Tibial artery (tissue), 4 donors: ENCODE results near the gene ACSL6.

Source experiments
- DNase-seq, 2 donors: peaks; one replicate each; pipeline ENCODE4 v3.0.0-alpha.2; 2019
- H3K27ac ChIP-seq, 2 donors: fragments of 200-600 bp; sonication (generic) in 1 of 2; 1 replicate in 1 of 2; 2 replicates in 1 of 2; pipeline ENCODE4 v1.5.1; 2018 to 2019; ENCODE audit warnings: mild to moderate bottlenecking in 1 of 2
- H3K27me3 ChIP-seq, 2 donors: fragments of 200-600 bp; sonication (generic) in 1 of 2; one replicate each; pipeline versions ENCODE4 v1.5.1 to v1.6.0; 2016 to 2019
- H3K36me3 ChIP-seq, 3 donors: fragments of 200-600 bp; sonication (generic) in 2 of 3; one replicate each; pipeline ENCODE4 v1.5.1; 2016 to 2019; ENCODE audit warnings: mild to moderate bottlenecking in 2 of 3
- H3K4me1 ChIP-seq, 4 donors: fragments of 200-600 bp; sonication (generic) in 2 of 4; 1 replicate in 3 of 4; 2 replicates in 1 of 4; pipeline ENCODE4 v1.5.1; 2016 to 2019
- H3K4me3 ChIP-seq, 2 donors: fragments of 200-600 bp; sonication (generic) in 1 of 2; 1 replicate in 1 of 2; 2 replicates in 1 of 2; pipeline ENCODE4 v1.5.1; 2018 to 2019; ENCODE audit warnings: mild to moderate bottlenecking in 2 of 2
- H3K9me3 ChIP-seq, 3 donors: fragments of 200-600 bp; sonication (generic) in 1 of 3; one replicate each; pipeline ENCODE4 v1.5.1; 2016 to 2019
- intact Hi-C: fragments of 100-400 bp; cut with DNase I; formaldehyde crosslinking; loops from one replicate; pipeline ENCODE4 v1.15.0; 2023; ENCODE audit warnings: low total_unique reads
- TF ChIP-seq, protein P1 (sequence below), 2 experiments: fragments of 200-600 bp in 1 of 2; fragments of 450-650 bp in 1 of 2; IDR thresholded peaks; one replicate each; pipeline ENCODE4 v1.5.1; 2017 to 2019; ENCODE audit warnings: antibody characterized with exemption in 2 of 2, mild to moderate bottlenecking in 1 of 2, moderate library complexity in 1 of 2

ACSL6 gene

DNA sequence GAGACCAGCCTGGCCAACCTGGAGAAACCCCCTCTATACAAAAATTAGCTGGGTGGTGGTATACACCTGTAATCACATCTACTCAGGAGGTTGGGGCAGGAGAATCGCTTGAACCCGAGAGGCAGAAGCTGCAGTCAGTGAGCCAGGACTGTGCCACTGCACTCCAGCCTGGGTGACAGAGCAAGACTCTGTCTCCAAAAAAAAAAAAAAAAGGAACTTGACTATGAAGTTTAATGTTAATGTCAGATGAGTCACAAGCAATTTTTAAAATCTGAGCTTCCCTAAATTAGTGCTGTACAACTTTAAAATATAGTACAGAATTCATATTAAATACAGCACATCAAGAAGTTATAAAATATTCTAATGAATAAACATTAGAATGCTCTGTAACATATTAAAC, 67.5 kb downstream of the ACSL6 start:
- DNase-seq = no peak
- Histone ChIP-seq H3K4me1 (no peaks in the 10 kb centered on the region), H3K9me3 (no peaks in the 10 kb centered on the region), H3K36me3 (no peaks in the 10 kb centered on the region), H3K27me3 (no peaks in the 10 kb centered on the region), H3K27ac (no peak overlapping the region), H3K4me3 (no peak overlapping the region)
- TF ChIP-seq, protein P1, sequence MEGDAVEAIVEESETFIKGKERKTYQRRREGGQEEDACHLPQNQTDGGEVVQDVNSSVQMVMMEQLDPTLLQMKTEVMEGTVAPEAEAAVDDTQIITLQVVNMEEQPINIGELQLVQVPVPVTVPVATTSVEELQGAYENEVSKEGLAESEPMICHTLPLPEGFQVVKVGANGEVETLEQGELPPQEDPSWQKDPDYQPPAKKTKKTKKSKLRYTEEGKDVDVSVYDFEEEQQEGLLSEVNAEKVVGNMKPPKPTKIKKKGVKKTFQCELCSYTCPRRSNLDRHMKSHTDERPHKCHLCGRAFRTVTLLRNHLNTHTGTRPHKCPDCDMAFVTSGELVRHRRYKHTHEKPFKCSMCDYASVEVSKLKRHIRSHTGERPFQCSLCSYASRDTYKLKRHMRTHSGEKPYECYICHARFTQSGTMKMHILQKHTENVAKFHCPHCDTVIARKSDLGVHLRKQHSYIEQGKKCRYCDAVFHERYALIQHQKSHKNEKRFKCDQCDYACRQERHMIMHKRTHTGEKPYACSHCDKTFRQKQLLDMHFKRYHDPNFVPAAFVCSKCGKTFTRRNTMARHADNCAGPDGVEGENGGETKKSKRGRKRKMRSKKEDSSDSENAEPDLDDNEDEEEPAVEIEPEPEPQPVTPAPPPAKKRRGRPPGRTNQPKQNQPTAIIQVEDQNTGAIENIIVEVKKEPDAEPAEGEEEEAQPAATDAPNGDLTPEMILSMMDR (IDR thresholded peaks at IDR 0.05) = no peak
- intact Hi-C loops = no loop called here

DNA sequence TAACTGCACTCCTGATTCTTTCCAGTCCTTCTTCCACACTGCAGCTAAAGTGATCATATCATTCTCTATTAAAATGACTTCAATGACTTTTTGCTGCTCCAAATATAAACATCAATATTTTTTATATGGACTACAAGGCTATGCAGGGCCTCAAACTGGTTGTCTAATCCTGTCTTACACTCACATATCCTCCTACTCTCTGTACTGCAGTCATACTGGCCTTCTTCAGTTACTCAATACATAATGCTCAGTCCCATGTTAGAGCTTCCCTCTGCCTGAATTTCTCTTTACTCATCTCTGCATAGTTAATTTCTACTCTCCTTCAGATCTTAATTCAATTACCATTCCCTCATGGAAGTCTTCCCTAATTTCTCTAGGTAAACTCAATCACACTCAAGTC, 69.4 kb downstream of the ACSL6 start:
- no peak for DNase-seq
- Histone ChIP-seq H3K4me3 (no peak overlapping the region), H3K27me3 (no peaks in the 10 kb centered on the region), H3K9me3 (no peaks in the 10 kb centered on the region), H3K27ac (no peak overlapping the region), H3K4me1 (no peaks in the 10 kb centered on the region), H3K36me3 (no peaks in the 10 kb centered on the region)
- TF ChIP-seq, protein P1 (IDR thresholded peaks at IDR 0.05) = no peak
- intact Hi-C loops = no loop called here

DNA sequence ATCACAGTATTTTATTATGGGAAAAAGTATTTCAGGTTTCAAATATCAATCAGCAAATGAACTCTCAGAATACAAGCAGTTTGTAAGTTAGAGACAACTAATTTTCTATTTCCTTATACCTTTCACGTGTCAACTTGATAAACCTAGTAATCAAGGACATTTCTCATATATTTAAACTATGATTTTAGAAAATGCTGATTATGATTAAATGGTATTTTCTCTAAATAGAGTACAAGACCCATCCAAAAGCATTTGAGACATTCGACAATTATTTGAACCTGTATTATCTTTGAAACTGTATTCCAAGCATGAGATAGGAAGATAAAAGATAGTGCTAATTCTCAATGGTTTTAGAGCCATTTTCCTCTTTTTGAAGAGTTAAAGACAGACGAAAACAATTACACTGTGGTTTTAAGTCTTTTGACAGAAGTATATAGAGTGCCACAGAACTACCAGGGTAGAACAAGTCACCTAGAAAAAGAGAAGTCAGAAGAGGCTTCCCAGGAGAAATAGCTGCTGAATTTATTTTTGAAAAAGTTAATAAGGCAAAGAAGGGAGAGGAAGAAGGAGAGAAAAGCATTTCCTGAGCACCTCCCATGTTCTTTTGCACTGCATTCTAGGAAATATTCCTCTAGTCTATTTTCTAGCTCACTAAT, 71.6 kb downstream of the ACSL6 start:
- H3K27me3 ChIP-seq = no peaks in the 10 kb centered on the region
- no peak for DNase-seq
- intact Hi-C loops = no loop called here
- H3K9me3 ChIP-seq = no peaks in the 10 kb centered on the region
- no peak overlapping the region for H3K4me3 ChIP-seq
- H3K36me3 ChIP-seq = no peaks in the 10 kb centered on the region
- H3K4me1 ChIP-seq = no peaks in the 10 kb centered on the region
- TF ChIP-seq, protein P1 (IDR thresholded peaks at IDR 0.05) = no peak
- no peak overlapping the region for H3K27ac ChIP-seq

DNA sequence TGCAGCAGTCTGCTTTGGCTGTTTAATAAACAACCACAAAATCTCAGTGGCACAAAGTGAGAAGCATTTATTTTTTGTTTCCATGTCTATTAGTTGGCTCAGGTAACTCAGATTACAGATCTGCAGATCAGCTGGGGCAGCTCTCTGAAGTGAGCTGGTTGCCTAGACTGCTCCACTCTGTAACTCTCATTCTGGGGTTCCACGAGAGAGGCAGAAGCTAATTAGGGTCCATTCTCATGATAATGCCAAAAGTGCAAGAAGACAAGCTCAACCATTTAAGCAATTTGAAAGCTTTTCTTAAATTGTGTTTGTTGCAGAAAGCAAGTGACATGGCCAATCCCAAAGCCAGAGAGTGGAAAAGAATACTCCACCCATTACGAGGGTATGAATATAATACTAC, 79.2 kb downstream of the ACSL6 start:
- Histone ChIP-seq H3K4me1 (no peaks in the 10 kb centered on the region), H3K27me3 (no peaks in the 10 kb centered on the region), H3K4me3 (no peak overlapping the region), H3K36me3 (no peaks in the 10 kb centered on the region), H3K27ac (no peak overlapping the region), H3K9me3 (peaks cover 6 to 23% (median 18%) of the 10 kb centered on the region in 3 donors)
- intact Hi-C loops = no loop called here
- TF ChIP-seq, protein P1 (IDR thresholded peaks at IDR 0.05) = no peak
- no peak for DNase-seq

DNA sequence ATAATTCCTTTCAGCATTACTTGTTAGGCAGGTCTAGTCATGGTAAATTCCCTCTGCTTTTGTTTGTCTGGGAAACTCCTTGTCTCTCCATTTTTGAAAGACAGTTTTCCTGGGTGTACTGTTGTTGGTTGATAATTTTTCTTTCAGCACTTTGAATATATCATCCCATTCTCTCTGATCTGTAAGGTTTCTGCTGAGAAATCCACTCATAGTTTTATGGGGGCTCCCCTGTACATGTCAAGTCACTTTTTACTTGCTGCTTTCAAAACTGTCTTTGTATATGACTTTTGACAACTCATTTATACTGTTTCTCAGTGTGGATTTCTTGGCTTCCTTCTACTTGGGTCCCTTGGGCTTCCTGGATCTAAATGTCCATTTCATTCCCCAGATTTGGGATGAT, 82.5 kb downstream of the ACSL6 start:
- intact Hi-C loops = no loop called here
- DNase-seq = no peak
- no peaks in the 10 kb centered on the region for H3K4me1 ChIP-seq
- no peaks in the 10 kb centered on the region for H3K36me3 ChIP-seq
- H3K27me3 ChIP-seq = no peaks in the 10 kb centered on the region
- H3K4me3 ChIP-seq = no peak overlapping the region
- TF ChIP-seq, protein P1 (IDR thresholded peaks at IDR 0.05) = no peak
- H3K9me3 ChIP-seq = peaks cover 6 to 23% (median 23%) of the 10 kb centered on the region in 3 donors
- no peak overlapping the region for H3K27ac ChIP-seq

DNA sequence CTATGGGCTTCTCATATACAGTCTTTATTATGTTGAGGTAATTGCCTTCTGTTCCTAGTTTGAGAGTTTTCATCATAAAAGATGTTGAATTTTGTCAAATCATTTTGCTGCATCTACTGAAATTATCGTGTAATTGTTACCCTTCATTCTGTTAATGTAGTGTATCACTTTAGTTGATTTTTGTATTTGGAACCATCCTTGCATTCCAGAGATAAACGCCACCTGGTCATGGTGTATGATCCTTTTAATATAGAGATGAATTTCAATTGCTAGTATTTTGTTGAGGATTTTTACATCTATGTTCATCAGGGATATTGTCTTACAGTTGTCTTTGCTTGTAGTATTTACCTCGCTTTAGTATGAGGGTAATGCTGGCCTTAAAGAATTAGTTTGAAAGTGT, 85.3 kb downstream of the ACSL6 start:
- TF ChIP-seq, protein P1 (IDR thresholded peaks at IDR 0.05) = no peak
- H3K4me3 ChIP-seq = no peak overlapping the region
- H3K36me3 ChIP-seq = no peaks in the 10 kb centered on the region
- DNase-seq = no peak
- H3K27me3 ChIP-seq = no peaks in the 10 kb centered on the region
- H3K9me3 ChIP-seq = peaks cover 6 to 23% (median 19%) of the 10 kb centered on the region in 3 donors
- H3K27ac ChIP-seq = no peak overlapping the region
- no peaks in the 10 kb centered on the region for H3K4me1 ChIP-seq
- intact Hi-C loops = no loop called here
